ENCODE data around the gene MRPL42. TPM values are rescaled to one million over a fixed set of nuclear protein-coding genes. Genes with fewer than 3 reads are reported as not detected.

The MRPL42 gene
- total RNA-seq, 1 donor: 29.0 TPM

- Histone ChIP-seq H3K4me1 (ENCODE audit: insufficient read depth, low read length) (peaks cover 11% of the 10 kb centered on the region), H3K27ac (ENCODE audit: low read depth, low read length) (no peak overlapping the region), H3K9me3 (ENCODE audit: low read depth, low read length) (no peaks in the 10 kb centered on the region), H3K4me2 (ENCODE audit: insufficient read depth, low read length) (no peak overlapping the region), H4K20me1 (ENCODE audit: insufficient read depth, low read length) (peaks cover 36% of the 10 kb centered on the region), H2AFZ (ENCODE audit: low read length) (no peak overlapping the region), H3K27me3 (ENCODE audit: insufficient read depth, low read length) (no peaks in the 10 kb centered on the region), H3K79me2 (ENCODE audit: insufficient read depth, low read length) (peaks cover 97% of the 10 kb centered on the region), H3K36me3 (ENCODE audit: insufficient read depth, low read length) (no peaks in the 10 kb centered on the region), H3K4me3 (ENCODE audit: insufficient read depth, low read length) (no peak overlapping the region)
- no peak for DNase-seq (ENCODE audit: insufficient read length, low spot score, missing footprints)
- TF ChIP-seq CTCF (IDR thresholded peaks at IDR 0.05; ENCODE audit: extremely low read depth, low read depth, low read length): no peak
Measured at GRCh38 chr12:93425736-93426411, 41.4 kb upstream of the MRPL42 start.

DNA sequence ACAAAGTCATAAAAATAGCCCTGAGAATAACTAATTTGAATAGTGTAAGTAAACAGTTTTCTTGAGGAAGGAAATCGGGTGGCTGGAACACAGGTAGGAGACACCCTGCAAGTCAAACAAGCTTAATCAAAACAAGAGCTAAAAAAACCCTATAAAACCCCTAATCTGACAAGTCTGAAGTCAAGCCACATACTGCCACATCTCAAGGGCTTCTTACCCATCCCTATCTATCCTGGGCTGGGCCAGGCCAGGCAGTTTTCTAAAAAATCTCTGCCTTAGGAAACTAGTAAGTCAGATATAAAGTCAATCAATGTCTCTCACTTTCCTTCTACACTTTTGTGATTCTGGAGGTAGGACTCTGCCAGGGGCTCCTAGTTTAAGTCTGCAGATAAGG, 40.9 kb upstream of the MRPL42 start:
- H2AFZ ChIP-seq (ENCODE audit: low read length): no peak overlapping the region
- H3K36me3 ChIP-seq (ENCODE audit: insufficient read depth, low read length): no peaks in the 10 kb centered on the region
- no peak overlapping the region for H3K27ac ChIP-seq (ENCODE audit: low read depth, low read length)
- H4K20me1 ChIP-seq (ENCODE audit: insufficient read depth, low read length): peaks cover 39% of the 10 kb centered on the region
- no peaks in the 10 kb centered on the region for H3K27me3 ChIP-seq (ENCODE audit: insufficient read depth, low read length)
- H3K4me1 ChIP-seq (ENCODE audit: insufficient read depth, low read length): peaks cover 11% of the 10 kb centered on the region
- DNase-seq (ENCODE audit: insufficient read length, low spot score, missing footprints): no peak
- no peak overlapping the region for H3K4me3 ChIP-seq (ENCODE audit: insufficient read depth, low read length)
- no peak for TF ChIP-seq CTCF (IDR thresholded peaks at IDR 0.05; ENCODE audit: extremely low read depth, low read depth, low read length)
- H3K79me2 ChIP-seq (ENCODE audit: insufficient read depth, low read length): peaks cover 99% of the 10 kb centered on the region
- no peak overlapping the region for H3K4me2 ChIP-seq (ENCODE audit: insufficient read depth, low read length)
- H3K9me3 ChIP-seq (ENCODE audit: low read depth, low read length): no peaks in the 10 kb centered on the region

DNA sequence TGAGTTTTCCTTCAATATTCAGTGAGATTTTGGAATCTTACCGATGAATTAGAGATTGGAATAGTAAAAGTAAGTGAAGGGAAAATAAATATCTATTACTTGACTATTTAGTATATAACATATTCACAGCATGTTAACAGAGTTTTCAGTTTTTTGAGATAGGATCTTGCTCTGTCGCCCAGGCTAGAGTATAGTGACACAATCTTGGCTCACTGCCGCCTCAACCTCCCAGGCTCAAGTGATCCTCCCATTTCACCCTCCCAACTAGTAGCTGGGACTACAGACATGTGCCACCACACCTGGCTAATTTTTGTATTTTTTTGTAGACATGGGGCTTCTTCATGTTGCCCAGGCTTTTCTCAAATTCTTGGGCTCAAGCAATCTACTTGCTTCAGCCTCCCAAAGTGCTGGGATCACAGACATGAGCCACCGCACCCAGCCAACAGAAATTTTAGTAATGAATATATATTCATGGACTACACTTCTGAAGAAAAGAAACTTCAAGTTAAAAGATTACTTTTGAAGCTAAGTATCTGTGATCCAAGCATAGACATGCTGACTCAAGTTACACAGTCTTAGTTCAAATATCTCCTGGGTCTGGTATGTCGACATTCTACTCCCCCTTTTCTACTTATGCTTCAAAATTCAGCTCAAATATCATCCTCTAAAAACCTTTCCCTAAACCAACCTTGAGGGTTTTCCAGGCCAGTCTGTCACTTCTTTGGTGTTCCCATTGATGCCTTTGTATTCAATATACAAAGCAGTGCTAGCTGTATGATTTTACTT, 39.3 kb upstream of the MRPL42 start:
- H3K9me3 ChIP-seq (ENCODE audit: low read depth, low read length): no peaks in the 10 kb centered on the region
- H3K79me2 ChIP-seq (ENCODE audit: insufficient read depth, low read length): peaks cover 98% of the 10 kb centered on the region
- peak overlapping the region; percentile 38 for H3K4me2 ChIP-seq (ENCODE audit: insufficient read depth, low read length)
- TF ChIP-seq CTCF (IDR thresholded peaks at IDR 0.05; ENCODE audit: extremely low read depth, low read depth, low read length): no peak
- no peaks in the 10 kb centered on the region for H3K27me3 ChIP-seq (ENCODE audit: insufficient read depth, low read length)
- no peak overlapping the region for H3K4me3 ChIP-seq (ENCODE audit: insufficient read depth, low read length)
- H3K4me1 ChIP-seq (ENCODE audit: insufficient read depth, low read length): peaks cover 11% of the 10 kb centered on the region
- peak overlapping the region; percentile 4 for H3K27ac ChIP-seq (ENCODE audit: low read depth, low read length)
- H3K36me3 ChIP-seq (ENCODE audit: insufficient read depth, low read length): no peaks in the 10 kb centered on the region
- H2AFZ ChIP-seq (ENCODE audit: low read length): no peak overlapping the region
- peaks cover 41% of the 10 kb centered on the region for H4K20me1 ChIP-seq (ENCODE audit: insufficient read depth, low read length)
- no peak for DNase-seq (ENCODE audit: insufficient read length, low spot score, missing footprints)

DNA sequence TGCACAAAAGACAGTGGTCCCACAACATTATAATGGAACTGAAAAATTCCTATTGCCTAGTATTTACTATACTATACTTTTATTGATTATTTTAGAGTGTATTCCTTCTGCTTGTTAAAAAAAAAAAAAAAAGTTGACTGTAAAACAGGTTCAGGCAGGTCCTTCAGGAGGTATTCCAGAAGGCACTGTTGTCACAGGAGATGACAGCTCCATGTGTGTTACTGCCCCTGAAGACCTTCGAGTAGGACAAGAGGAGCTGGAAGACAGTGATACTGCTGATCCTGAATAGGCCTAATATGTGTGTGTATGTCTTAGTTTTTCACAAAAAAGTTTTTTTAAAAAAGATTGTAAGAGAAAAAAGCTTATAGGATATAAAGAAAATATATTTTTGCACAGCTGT, 37.9 kb upstream of the MRPL42 start:
- Histone ChIP-seq H3K79me2 (ENCODE audit: insufficient read depth, low read length) (peaks cover 98% of the 10 kb centered on the region), H3K36me3 (ENCODE audit: insufficient read depth, low read length) (no peaks in the 10 kb centered on the region), H3K4me1 (ENCODE audit: insufficient read depth, low read length) (peaks cover 16% of the 10 kb centered on the region), H4K20me1 (ENCODE audit: insufficient read depth, low read length) (peaks cover 45% of the 10 kb centered on the region), H3K27ac (ENCODE audit: low read depth, low read length) (no peak overlapping the region), H3K4me3 (ENCODE audit: insufficient read depth, low read length) (no peak overlapping the region), H2AFZ (ENCODE audit: low read length) (no peak overlapping the region), H3K27me3 (ENCODE audit: insufficient read depth, low read length) (no peaks in the 10 kb centered on the region), H3K4me2 (ENCODE audit: insufficient read depth, low read length) (no peak overlapping the region), H3K9me3 (ENCODE audit: low read depth, low read length) (no peaks in the 10 kb centered on the region)
- no peak for TF ChIP-seq CTCF (IDR thresholded peaks at IDR 0.05; ENCODE audit: extremely low read depth, low read depth, low read length)
- DNase-seq (ENCODE audit: insufficient read length, low spot score, missing footprints): no peak
